Type B pancreatic cell (in vitro differentiated cells): ENCODE results near the gene C1orf232. TPM values are rescaled to one million over a fixed set of nuclear protein-coding genes. Genes with fewer than 3 reads are reported as not detected.

Experiments used
- DNase-seq: peaks from one replicate; pipeline ENCODE4 v3.0.0; 2021; ENCODE audit warnings: mixed read lengths; ENCODE audit not compliant: unreplicated experiment; ENCODE audit errors: extremely low spot score
- H3K27ac Mint-ChIP-seq: 2 replicates; pipeline ENCODE4 v1.8.0; 2021; ENCODE audit warnings: mild to moderate bottlenecking, mixed read lengths
- H3K27me3 Mint-ChIP-seq: 2 replicates; pipeline ENCODE4 v1.8.0; 2021; ENCODE audit warnings: mixed read lengths
- H3K36me3 Mint-ChIP-seq: 2 replicates; pipeline ENCODE4 v1.8.0; 2021; ENCODE audit warnings: mixed read lengths
- H3K4me1 Mint-ChIP-seq: one replicate; pipeline ENCODE4 v1.8.0; 2021; ENCODE audit warnings: mixed read lengths; ENCODE audit not compliant: unreplicated experiment
- H3K4me3 Mint-ChIP-seq: 2 replicates; pipeline ENCODE4 v1.8.0; 2021; ENCODE audit warnings: mild to moderate bottlenecking, mixed read lengths
- H3K9me3 Mint-ChIP-seq: 2 replicates; pipeline ENCODE4 v1.8.0; 2021; ENCODE audit warnings: mixed read lengths
- CTCF ChIP-seq: fragments of 200-600 bp; sonication (generic); conservative IDR thresholded peaks from 2 replicates; pipeline ENCODE4 v1.5.0; 2021; ENCODE audit warnings: antibody characterized with exemption, mild to moderate bottlenecking
- total RNA-seq: library from RNA; stranded (reverse); gene quantifications from 2 replicates; pipeline ENCODE4 v1.2.1, GENCODE V29; 2021; ENCODE audit warnings: low replicate concordance

C1orf232 gene
- total RNA-seq, 1 donor from 2014 or later = 1.0 TPM

- DNase-seq = no peak
- Mint-ChIP-seq H3K36me3 (peaks cover 10% of the 10 kb centered on the region), H3K27ac (no peak overlapping the region), H3K4me3 (peak overlapping the region; percentile 24), H3K9me3 (no peaks in the 10 kb centered on the region), H3K27me3 (no peaks in the 10 kb centered on the region), H3K4me1 (peaks cover 20% of the 10 kb centered on the region)
- TF ChIP-seq CTCF = no peak
Observed at GRCh38 chr1:26114165-26114927, 54.4 kb downstream of the C1orf232 start.

Other genes with a start within 250 kb of the C1orf232 start
- 16.7 and 21.1 TPM in 2 replicates for gene PAFAH2, start 170.9 kb downstream of the C1orf232 start, total RNA-seq
- gene EXTL1, start 147.2 kb downstream of the C1orf232 start, total RNA-seq = 0.31 and 4.2 TPM in 2 replicates
- gene SLC30A2, start 122.8 kb downstream of the C1orf232 start, total RNA-seq = 4.4 and 24.4 TPM in 2 replicates
- gene TRIM63, start 101.3 kb downstream of the C1orf232 start, total RNA-seq = 1.7 and 4.1 TPM in 2 replicates
- gene PDIK1L, start 57.1 kb downstream of the C1orf232 start, total RNA-seq = 14.7 and 18.4 TPM in 2 replicates
- gene FAM110D, start 9.9 kb downstream of the C1orf232 start, total RNA-seq = 0.38 and 1.4 TPM in 2 replicates
- 29.7 and 34.9 TPM in 2 replicates for gene ZNF593, start 945 bp upstream of the C1orf232 start, total RNA-seq
- not detected in 2 replicates for gene ZNF593OS, start 2.9 kb upstream of the C1orf232 start, total RNA-seq
- gene CNKSR1, start 8.5 kb upstream of the C1orf232 start, total RNA-seq = 16.5 and 50.5 TPM in 2 replicates
- gene CATSPER4, start 21.6 kb upstream of the C1orf232 start, total RNA-seq = not detected in 2 replicates
- gene CEP85, start 65.2 kb upstream of the C1orf232 start, total RNA-seq = 15.9 and 26.8 TPM in 2 replicates
- 78.1 and 105 TPM in 2 replicates for gene SH3BGRL3, start 111.1 kb upstream of the C1orf232 start, total RNA-seq
- 27.1 and 50.5 TPM in 2 replicates for gene UBXN11, start 137.7 kb upstream of the C1orf232 start, total RNA-seq
- gene CD52, start 149.0 kb upstream of the C1orf232 start, total RNA-seq = 0.75 and 0.93 TPM in 2 replicates
- gene CRYBG2, start 185.2 kb upstream of the C1orf232 start, total RNA-seq = 20.0 and 67.7 TPM in 2 replicates
- not detected in 2 replicates for gene ZNF683, start 203.8 kb upstream of the C1orf232 start, total RNA-seq
- gene LIN28A, start 241.9 kb upstream of the C1orf232 start, total RNA-seq = 3.1 and 26.2 TPM in 2 replicates